B cell (primary cell): ENCODE data around the gene OR4N2.

Source experiments
- EZH2 ChIP-seq: IDR thresholded peaks from 2 replicates; pipeline ENCODE4 v1.6.1; 2012; ENCODE audit warnings: borderline replicate concordance, low read depth, mild to moderate bottlenecking, moderate library complexity, low read length; ENCODE audit not compliant: insufficient read depth, poor library complexity, severe bottlenecking
- TF ChIP-seq, protein P1 (sequence below): fragments of 200-600 bp; IDR thresholded peaks from one replicate; pipeline ENCODE4 v1.8.0; 2022; ENCODE audit warnings: antibody characterized with exemption, mild to moderate bottlenecking

GRCh38 chr14:19771895-19772430, 31.6 kb upstream of the OR4N2 start:
- TF ChIP-seq EZH2, result no peak
- TF ChIP-seq, protein P1, sequence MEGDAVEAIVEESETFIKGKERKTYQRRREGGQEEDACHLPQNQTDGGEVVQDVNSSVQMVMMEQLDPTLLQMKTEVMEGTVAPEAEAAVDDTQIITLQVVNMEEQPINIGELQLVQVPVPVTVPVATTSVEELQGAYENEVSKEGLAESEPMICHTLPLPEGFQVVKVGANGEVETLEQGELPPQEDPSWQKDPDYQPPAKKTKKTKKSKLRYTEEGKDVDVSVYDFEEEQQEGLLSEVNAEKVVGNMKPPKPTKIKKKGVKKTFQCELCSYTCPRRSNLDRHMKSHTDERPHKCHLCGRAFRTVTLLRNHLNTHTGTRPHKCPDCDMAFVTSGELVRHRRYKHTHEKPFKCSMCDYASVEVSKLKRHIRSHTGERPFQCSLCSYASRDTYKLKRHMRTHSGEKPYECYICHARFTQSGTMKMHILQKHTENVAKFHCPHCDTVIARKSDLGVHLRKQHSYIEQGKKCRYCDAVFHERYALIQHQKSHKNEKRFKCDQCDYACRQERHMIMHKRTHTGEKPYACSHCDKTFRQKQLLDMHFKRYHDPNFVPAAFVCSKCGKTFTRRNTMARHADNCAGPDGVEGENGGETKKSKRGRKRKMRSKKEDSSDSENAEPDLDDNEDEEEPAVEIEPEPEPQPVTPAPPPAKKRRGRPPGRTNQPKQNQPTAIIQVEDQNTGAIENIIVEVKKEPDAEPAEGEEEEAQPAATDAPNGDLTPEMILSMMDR, result no peak
